A549 (cell line): Measurements from ENCODE around the gene ANO2.

Experiments used
- EP300 ChIP-seq, 2 experiments: fragments of >200 bp; sonication (Bioruptor Twin); formaldehyde crosslinking; IDR thresholded peaks; 2 replicates in 1 of 2; 3 replicates in 1 of 2; pipeline ENCODE4 v1.6.1; 2016 to 2017
- HOXA7 ChIP-seq: fragments of 250-450 bp; sonication (Bioruptor Pico); IDR thresholded peaks from 2 replicates; pipeline ENCODE4 v1.5.0; 2020; ENCODE audit warnings: mild to moderate bottlenecking, moderate library complexity
- MAFK ChIP-seq: fragments of 450-650 bp; IDR thresholded peaks from 2 replicates; pipeline ENCODE4 v1.6.1; 2014; ENCODE audit not compliant: partially characterized antibody
- MYC ChIP-seq: IDR thresholded peaks from 2 replicates; pipeline ENCODE4 v1.6.1; 2012; ENCODE audit warnings: mild to moderate bottlenecking, inconsistent platforms, low read length, improper control_type of control experiment, borderline replicate concordance
- NR3C1 ChIP-seq: fragments of >200 bp; sonication (Bioruptor Twin); formaldehyde crosslinking; IDR thresholded peaks from 3 replicates; pipeline ENCODE4 v1.6.1; 2017
- POLR2A ChIP-seq: IDR thresholded peaks from 2 replicates; pipeline ENCODE4 v1.6.1; 2012; ENCODE audit warnings: mild to moderate bottlenecking, low read length
- RAD21 ChIP-seq, 2 experiments: fragments of >200 bp in 1 of 2; sonication (Bioruptor Twin) in 1 of 2; formaldehyde crosslinking in 1 of 2; IDR thresholded peaks in 1 of 2; conservative IDR thresholded peaks in 1 of 2; 2 replicates in 1 of 2; 3 replicates in 1 of 2; pipeline ENCODE4 v1.6.1; 2012 to 2018; ENCODE audit warnings: inconsistent platforms in 1 of 2
- SMC3 ChIP-seq: fragments of >200 bp; sonication (Bioruptor Twin); formaldehyde crosslinking; IDR thresholded peaks from 3 replicates; pipeline ENCODE4 v1.6.1; 2018; ENCODE audit warnings: inconsistent platforms
- TF ChIP-seq, protein P1 (sequence below): fragments of >200 bp; sonication (Bioruptor Twin); formaldehyde crosslinking; IDR thresholded peaks from 3 replicates; pipeline ENCODE4 v1.5.1; 2016

GRCh38 chr12:5780536-5780935 lies 164.5 kb downstream of the ANO2 start:
- no peak for TF ChIP-seq HOXA7 (CRISPR knock-in tag)
- TF ChIP-seq, protein P1, sequence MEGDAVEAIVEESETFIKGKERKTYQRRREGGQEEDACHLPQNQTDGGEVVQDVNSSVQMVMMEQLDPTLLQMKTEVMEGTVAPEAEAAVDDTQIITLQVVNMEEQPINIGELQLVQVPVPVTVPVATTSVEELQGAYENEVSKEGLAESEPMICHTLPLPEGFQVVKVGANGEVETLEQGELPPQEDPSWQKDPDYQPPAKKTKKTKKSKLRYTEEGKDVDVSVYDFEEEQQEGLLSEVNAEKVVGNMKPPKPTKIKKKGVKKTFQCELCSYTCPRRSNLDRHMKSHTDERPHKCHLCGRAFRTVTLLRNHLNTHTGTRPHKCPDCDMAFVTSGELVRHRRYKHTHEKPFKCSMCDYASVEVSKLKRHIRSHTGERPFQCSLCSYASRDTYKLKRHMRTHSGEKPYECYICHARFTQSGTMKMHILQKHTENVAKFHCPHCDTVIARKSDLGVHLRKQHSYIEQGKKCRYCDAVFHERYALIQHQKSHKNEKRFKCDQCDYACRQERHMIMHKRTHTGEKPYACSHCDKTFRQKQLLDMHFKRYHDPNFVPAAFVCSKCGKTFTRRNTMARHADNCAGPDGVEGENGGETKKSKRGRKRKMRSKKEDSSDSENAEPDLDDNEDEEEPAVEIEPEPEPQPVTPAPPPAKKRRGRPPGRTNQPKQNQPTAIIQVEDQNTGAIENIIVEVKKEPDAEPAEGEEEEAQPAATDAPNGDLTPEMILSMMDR, result no peak
- no peak for TF ChIP-seq SMC3
- TF ChIP-seq MAFK, result no peak
- no peak for TF ChIP-seq NR3C1
- no peak for TF ChIP-seq MYC
- TF ChIP-seq POLR2A, result no peak
- no peak for TF ChIP-seq EP300 (IDR thresholded peaks at IDR 0.05)
- TF ChIP-seq RAD21 (conservative IDR thresholded peaks at IDR 0.05 in 1 of 2, IDR thresholded peaks at IDR 0.05 in 1 of 2), result no peak
